HepG2 (cell line): Measurements from ENCODE around the gene FNDC4. TPM values are rescaled to one million over a fixed set of nuclear protein-coding genes. Genes with fewer than 3 reads are reported as not detected.

ENCODE experiments used
- ATM ChIP-seq: fragments of 450-650 bp; IDR thresholded peaks from 2 replicates; pipeline ENCODE4 v1.7.1; 2017; ENCODE audit warnings: mild to moderate bottlenecking, borderline replicate concordance
- CEBPZ ChIP-seq: IDR thresholded peaks from 2 replicates; pipeline ENCODE4 v1.6.1; 2012; ENCODE audit warnings: low read length, improper control_type of control experiment
- CHD2 ChIP-seq: IDR thresholded peaks from 2 replicates; pipeline ENCODE4 v1.6.1; 2011; ENCODE audit warnings: low read depth, low read length, improper control_type of control experiment
- ESRRA ChIP-seq: sonication (generic); formaldehyde crosslinking; IDR thresholded peaks from 2 replicates; pipeline ENCODE4 v1.5.1; 2020; ENCODE audit warnings: mild to moderate bottlenecking, low read depth, missing genetic modification reagents
- FOXM1 ChIP-seq: sonication (generic); formaldehyde crosslinking; IDR thresholded peaks from 2 replicates; pipeline ENCODE4 v1.5.0; 2020; ENCODE audit warnings: missing genetic modification reagents
- IRF2 ChIP-seq: IDR thresholded peaks from 2 replicates; pipeline ENCODE4 v1.6.1; 2018; ENCODE audit warnings: missing genetic modification reagents, missing compliant biosample characterization
- KDM6A ChIP-seq: IDR thresholded peaks from 2 replicates; pipeline ENCODE4 v1.6.1; 2016; ENCODE audit warnings: low read depth
- MED1 ChIP-seq: sonication (generic); formaldehyde crosslinking; IDR thresholded peaks from 2 replicates; pipeline ENCODE4 v1.4.0; 2020; ENCODE audit warnings: missing genetic modification reagents
- NFKBIZ ChIP-seq: IDR thresholded peaks from 2 replicates; pipeline ENCODE4 v1.6.1; 2018; ENCODE audit warnings: missing genetic modification reagents, missing compliant biosample characterization
- POLR2G ChIP-seq: fragments of 200-400 bp; formaldehyde crosslinking; IDR thresholded peaks from 2 replicates; pipeline ENCODE4 v1.6.1; 2018; ENCODE audit warnings: mild to moderate bottlenecking, low read depth, low read length, moderate library complexity
- SRSF9 ChIP-seq: fragments of 200-400 bp; formaldehyde crosslinking; IDR thresholded peaks from 2 replicates; pipeline ENCODE4 v1.6.1; 2018; ENCODE audit warnings: borderline replicate concordance, mild to moderate bottlenecking, low read depth, low read length; ENCODE audit not compliant: insufficient read depth, poor library complexity, severe bottlenecking
- SRY ChIP-seq: sonication (generic); formaldehyde crosslinking; IDR thresholded peaks from 2 replicates; pipeline ENCODE4 v1.8.0; 2022; ENCODE audit warnings: mild to moderate bottlenecking, missing genetic modification reagents
- ZMYM4 ChIP-seq: sonication (generic); formaldehyde crosslinking; IDR thresholded peaks from 2 replicates; pipeline ENCODE4 v1.8.1; 2023; ENCODE audit warnings: mild to moderate bottlenecking, missing genetic modification reagents
- ZNF432 ChIP-seq: sonication (generic); formaldehyde crosslinking; IDR thresholded peaks from 2 replicates; pipeline ENCODE4 v1.5.0; 2020; ENCODE audit warnings: missing genetic modification reagents, mild to moderate bottlenecking, borderline replicate concordance
- ZNF484 ChIP-seq: sonication (generic); formaldehyde crosslinking; IDR thresholded peaks from 2 replicates; pipeline ENCODE4 v1.5.1; 2020; ENCODE audit warnings: mild to moderate bottlenecking, low read depth, missing genetic modification reagents, borderline replicate concordance
- ZNF563 ChIP-seq: sonication (generic); formaldehyde crosslinking; IDR thresholded peaks from 2 replicates; pipeline ENCODE4 v1.8.0; 2022; ENCODE audit warnings: mild to moderate bottlenecking, moderate library complexity, missing genetic modification reagents
- ZNF720 ChIP-seq: sonication (generic); formaldehyde crosslinking; IDR thresholded peaks from 2 replicates; pipeline ENCODE4 v1.4.0; 2020; ENCODE audit warnings: missing genetic modification reagents
- ZSCAN30 ChIP-seq: sonication (generic); formaldehyde crosslinking; IDR thresholded peaks from 2 replicates; pipeline ENCODE4 v1.5.0; 2020; ENCODE audit warnings: mild to moderate bottlenecking, missing genetic modification reagents
- polyA plus RNA-seq, 8 experiments: library from polyadenylated mRNA; depleted of rRNA in 3 of 8; stranded (reverse) in 7 of 8; unstranded in 1 of 8; fragments of >200 nt; fragmentation: Illumina TruSeq in 4 of 8; extraction: Trizol in 4 of 8; gene quantifications; 2 replicates each; pipeline versions ENCODE4 v1.2.1 to v1.2.3, GENCODE V29; 2011 to 2016; ENCODE audit warnings: low read depth in 4 of 8, missing spikeins in 1 of 8, mixed read lengths in 1 of 8; ENCODE audit not compliant: insufficient read depth in 1 of 8
- total RNA-seq, 5 experiments: library from RNA; depleted of rRNA; stranded (reverse); fragments of >200 nt; fragmentation: Illumina TruSeq; extraction: Trizol; gene quantifications; 2 replicates each; pipeline ENCODE4 v1.2.3, GENCODE V29; 2016; ENCODE audit warnings: low read depth in 1 of 5
- TF ChIP-seq, protein P1 (sequence below): sonication (generic); formaldehyde crosslinking; IDR thresholded peaks from 2 replicates; pipeline ENCODE4 v1.5.0; 2020; ENCODE audit warnings: missing genetic modification reagents
- TF ChIP-seq, protein P2 (sequence below): sonication (generic); formaldehyde crosslinking; IDR thresholded peaks from 2 replicates; pipeline ENCODE4 v1.5.0; 2020; ENCODE audit warnings: missing genetic modification reagents
- TF ChIP-seq, protein P3 (sequence below): sonication (generic); formaldehyde crosslinking; IDR thresholded peaks from 2 replicates; pipeline ENCODE4 v1.5.1; 2020; ENCODE audit warnings: missing genetic modification reagents, mild to moderate bottlenecking, borderline replicate concordance
- TF ChIP-seq, protein P4 (sequence below): sonication (generic); formaldehyde crosslinking; conservative IDR thresholded peaks from 2 replicates; pipeline ENCODE4 v1.8.0; 2022; ENCODE audit warnings: mild to moderate bottlenecking, moderate library complexity, missing genetic modification reagents

FNDC4 gene
- total and polyA plus RNA-seq, 2 of the 13 experiments (the other 11 are each of a cell fraction or from before 2014, with no cell fraction given): 9.0 to 17.4 TPM

- no peak for TF ChIP-seq IRF2 (CRISPR knock-in tag)
- TF ChIP-seq, protein P1, sequence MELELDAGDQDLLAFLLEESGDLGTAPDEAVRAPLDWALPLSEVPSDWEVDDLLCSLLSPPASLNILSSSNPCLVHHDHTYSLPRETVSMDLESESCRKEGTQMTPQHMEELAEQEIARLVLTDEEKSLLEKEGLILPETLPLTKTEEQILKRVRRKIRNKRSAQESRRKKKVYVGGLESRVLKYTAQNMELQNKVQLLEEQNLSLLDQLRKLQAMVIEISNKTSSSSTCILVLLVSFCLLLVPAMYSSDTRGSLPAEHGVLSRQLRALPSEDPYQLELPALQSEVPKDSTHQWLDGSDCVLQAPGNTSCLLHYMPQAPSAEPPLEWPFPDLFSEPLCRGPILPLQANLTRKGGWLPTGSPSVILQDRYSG (CRISPR knock-in tag): no peak
- TF ChIP-seq ZNF432: no peak
- no peak for TF ChIP-seq KDM6A (CRISPR knock-in tag)
- no peak for TF ChIP-seq MED1 (CRISPR knock-in tag)
- TF ChIP-seq, protein P2, sequence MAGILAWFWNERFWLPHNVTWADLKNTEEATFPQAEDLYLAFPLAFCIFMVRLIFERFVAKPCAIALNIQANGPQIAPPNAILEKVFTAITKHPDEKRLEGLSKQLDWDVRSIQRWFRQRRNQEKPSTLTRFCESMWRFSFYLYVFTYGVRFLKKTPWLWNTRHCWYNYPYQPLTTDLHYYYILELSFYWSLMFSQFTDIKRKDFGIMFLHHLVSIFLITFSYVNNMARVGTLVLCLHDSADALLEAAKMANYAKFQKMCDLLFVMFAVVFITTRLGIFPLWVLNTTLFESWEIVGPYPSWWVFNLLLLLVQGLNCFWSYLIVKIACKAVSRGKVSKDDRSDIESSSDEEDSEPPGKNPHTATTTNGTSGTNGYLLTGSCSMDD: no peak
- no peak for TF ChIP-seq FOXM1
- TF ChIP-seq, protein P3, sequence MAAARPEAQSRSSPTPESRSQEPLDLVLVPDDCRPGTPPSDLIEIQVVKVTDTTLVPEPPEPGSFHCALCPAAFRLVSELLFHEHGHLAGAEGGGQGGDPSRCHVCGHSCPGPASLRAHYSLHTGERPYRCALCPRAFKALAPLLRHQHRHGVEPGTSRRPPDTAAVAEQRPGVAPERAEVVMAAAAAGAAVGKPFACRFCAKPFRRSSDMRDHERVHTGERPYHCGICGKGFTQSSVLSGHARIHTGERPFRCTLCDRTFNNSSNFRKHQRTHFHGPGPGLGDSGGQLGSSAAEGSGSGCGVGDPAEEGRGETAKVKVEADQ: peak; percentile 83; the same call in 1 of the 2 replicates
- no peak for TF ChIP-seq SRSF9
- TF ChIP-seq CEBPZ: no peak
- TF ChIP-seq ZNF563: peak; percentile 59; the same call in 1 of the 2 replicates
- TF ChIP-seq ZMYM4: peak; percentile 16; the same call in 1 of the 2 replicates
- no peak for TF ChIP-seq ZNF484 (CRISPR knock-in tag)
- TF ChIP-seq POLR2G: peak; percentile 23
- no peak for TF ChIP-seq SRY (CRISPR knock-in tag)
- no peak for TF ChIP-seq CHD2
- no peak for TF ChIP-seq ESRRA (CRISPR knock-in tag)
- TF ChIP-seq NFKBIZ (CRISPR knock-in tag): no peak
- TF ChIP-seq ZNF720 (CRISPR knock-in tag): no peak
- TF ChIP-seq ATM: no peak
- no peak for TF ChIP-seq ZSCAN30
- TF ChIP-seq, protein P4, sequence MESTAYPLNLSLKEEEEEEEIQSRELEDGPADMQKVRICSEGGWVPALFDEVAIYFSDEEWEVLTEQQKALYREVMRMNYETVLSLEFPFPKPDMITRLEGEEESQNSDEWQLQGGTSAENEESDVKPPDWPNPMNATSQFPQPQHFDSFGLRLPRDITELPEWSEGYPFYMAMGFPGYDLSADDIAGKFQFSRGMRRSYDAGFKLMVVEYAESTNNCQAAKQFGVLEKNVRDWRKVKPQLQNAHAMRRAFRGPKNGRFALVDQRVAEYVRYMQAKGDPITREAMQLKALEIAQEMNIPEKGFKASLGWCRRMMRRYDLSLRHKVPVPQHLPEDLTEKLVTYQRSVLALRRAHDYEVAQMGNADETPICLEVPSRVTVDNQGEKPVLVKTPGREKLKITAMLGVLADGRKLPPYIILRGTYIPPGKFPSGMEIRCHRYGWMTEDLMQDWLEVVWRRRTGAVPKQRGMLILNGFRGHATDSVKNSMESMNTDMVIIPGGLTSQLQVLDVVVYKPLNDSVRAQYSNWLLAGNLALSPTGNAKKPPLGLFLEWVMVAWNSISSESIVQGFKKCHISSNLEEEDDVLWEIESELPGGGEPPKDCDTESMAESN (CRISPR knock-in tag): no peak
Measured at GRCh38 chr2:27494944-27495554, at the start of gene FNDC4 (continued).
